Tibial artery (tissue), 4 donors: ENCODE results near the gene NUDT13.

Experiments
- DNase-seq, 2 donors: peaks; one replicate each; pipeline ENCODE4 v3.0.0-alpha.2; 2019
- H3K27ac ChIP-seq, 2 donors: fragments of 200-600 bp; sonication (generic) in 1 of 2; 1 replicate in 1 of 2; 2 replicates in 1 of 2; pipeline ENCODE4 v1.5.1; 2018 to 2019; ENCODE audit warnings: mild to moderate bottlenecking in 1 of 2
- H3K27me3 ChIP-seq, 2 donors: fragments of 200-600 bp; sonication (generic) in 1 of 2; one replicate each; pipeline versions ENCODE4 v1.5.1 to v1.6.0; 2016 to 2019
- H3K36me3 ChIP-seq, 3 donors: fragments of 200-600 bp; sonication (generic) in 2 of 3; one replicate each; pipeline ENCODE4 v1.5.1; 2016 to 2019; ENCODE audit warnings: mild to moderate bottlenecking in 2 of 3
- H3K4me1 ChIP-seq, 4 donors: fragments of 200-600 bp; sonication (generic) in 2 of 4; 1 replicate in 3 of 4; 2 replicates in 1 of 4; pipeline ENCODE4 v1.5.1; 2016 to 2019
- H3K4me3 ChIP-seq, 2 donors: fragments of 200-600 bp; sonication (generic) in 1 of 2; 1 replicate in 1 of 2; 2 replicates in 1 of 2; pipeline ENCODE4 v1.5.1; 2018 to 2019; ENCODE audit warnings: mild to moderate bottlenecking in 2 of 2
- H3K9me3 ChIP-seq, 3 donors: fragments of 200-600 bp; sonication (generic) in 1 of 3; one replicate each; pipeline ENCODE4 v1.5.1; 2016 to 2019
- CTCF ChIP-seq, 2 experiments: fragments of 200-600 bp in 1 of 2; fragments of 450-650 bp in 1 of 2; IDR thresholded peaks; one replicate each; pipeline ENCODE4 v1.5.1; 2017 to 2019; ENCODE audit warnings: antibody characterized with exemption in 2 of 2, mild to moderate bottlenecking in 1 of 2, moderate library complexity in 1 of 2
- intact Hi-C: fragments of 100-400 bp; cut with DNase I; formaldehyde crosslinking; loops from one replicate; pipeline ENCODE4 v1.15.0; 2023; ENCODE audit warnings: low total_unique reads

The NUDT13 gene

GRCh38 chr10:73172867-73173266 is 62.6 kb downstream of the NUDT13 start:
- peaks cover 20 to 30% (median 21%) of the 10 kb centered on the region in 3 donors for H3K36me3 ChIP-seq
- peaks cover 0 to 13% (median 9%) of the 10 kb centered on the region in 4 donors for H3K4me1 ChIP-seq
- DNase-seq: no peak
- no peak overlapping the region for H3K27ac ChIP-seq
- TF ChIP-seq CTCF (IDR thresholded peaks at IDR 0.05): no peak
- intact Hi-C loops: no loop called here
- H3K4me3 ChIP-seq: no peak overlapping the region
- H3K9me3 ChIP-seq: no peaks in the 10 kb centered on the region
- no peaks in the 10 kb centered on the region for H3K27me3 ChIP-seq

GRCh38 chr10:73174148-73174925 is 64.1 kb downstream of the NUDT13 start:
- no peak for TF ChIP-seq CTCF (IDR thresholded peaks at IDR 0.05)
- no peak for DNase-seq
- Histone ChIP-seq H3K36me3 (peaks cover 24 to 40% (median 32%) of the 10 kb centered on the region in 3 donors), H3K9me3 (no peaks in the 10 kb centered on the region), H3K4me3 (no peak overlapping the region), H3K4me1 (peaks cover 0 to 4% (median 2%) of the 10 kb centered on the region in 4 donors), H3K27me3 (no peaks in the 10 kb centered on the region), H3K27ac (no peak overlapping the region)
- intact Hi-C loops: no loop called here
